Epithelial cell of proximal tubule (primary cell): ENCODE measurements around the gene UNC5A. TPM values are rescaled to one million over a fixed set of nuclear protein-coding genes. Genes with fewer than 3 reads are reported as not detected.

Source experiments
- DNase-seq: peaks from one replicate; pipeline ENCODE4 v3.0.0-alpha.2; 2011; ENCODE audit warnings: low read depth
- H3K4me3 ChIP-seq: 2 replicates; pipeline ENCODE4 v1.5.1; 2011; ENCODE audit warnings: low read depth, mild to moderate bottlenecking, low read length
- total RNA-seq: library from RNA; depleted of rRNA; stranded (reverse); fragments of >200 nt; gene quantifications from 2 replicates; pipeline ENCODE4 v1.2.3, GENCODE V29; 2015
- TF ChIP-seq, protein P1 (sequence below): conservative IDR thresholded peaks from 2 replicates; pipeline ENCODE4 v1.5.1; 2012; ENCODE audit warnings: low read depth, mild to moderate bottlenecking, low read length

UNC5A gene
- total RNA-seq, 1 donor from 2014 or later, result 1.2 TPM

DNA sequence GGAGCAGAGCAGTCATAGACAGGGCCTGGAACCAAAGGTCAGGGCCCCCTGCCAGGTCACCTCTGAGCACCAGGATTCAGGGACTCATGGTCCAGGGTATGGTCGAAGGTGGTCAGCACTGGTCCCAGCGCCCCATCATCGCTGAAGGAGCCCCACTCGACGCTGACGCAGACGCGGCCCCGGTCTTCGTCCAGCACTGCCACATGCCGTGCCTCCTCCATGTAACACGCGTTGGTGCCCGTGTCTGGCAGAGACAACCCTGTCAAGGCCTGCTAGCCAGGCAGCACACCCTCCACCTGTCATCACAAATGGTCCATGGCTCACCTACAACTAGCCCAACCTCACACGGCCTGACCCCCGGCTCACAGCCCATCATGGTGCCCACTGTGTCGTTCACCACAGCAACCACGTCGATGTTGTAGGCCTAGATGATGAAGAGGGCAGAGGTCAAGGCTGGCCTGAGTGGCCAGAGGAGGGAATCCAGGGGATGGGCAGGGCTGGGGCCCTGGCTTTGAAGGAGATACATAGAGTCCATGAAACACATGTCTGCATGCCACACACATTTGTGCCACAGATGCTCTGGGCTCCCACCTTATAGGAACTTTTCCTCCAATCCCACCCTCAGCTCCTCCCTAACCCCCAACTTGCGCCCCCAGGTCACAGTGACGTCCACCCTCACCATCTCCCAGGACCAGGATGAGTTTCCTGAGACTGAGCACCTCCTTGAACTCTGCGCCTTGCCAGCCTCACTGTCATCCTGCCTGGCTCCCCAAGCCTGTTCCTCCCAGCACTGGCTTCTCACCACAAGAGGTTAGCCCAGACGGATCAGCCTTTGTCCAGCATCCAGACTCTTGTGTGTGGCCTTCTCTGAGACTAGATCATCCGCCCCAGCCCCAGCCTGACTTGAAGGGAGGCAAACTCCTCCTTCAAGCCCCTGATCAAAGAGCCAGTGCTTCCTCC lies 79.2 kb downstream of the UNC5A start:
- no peak for DNase-seq
- TF ChIP-seq, protein P1, sequence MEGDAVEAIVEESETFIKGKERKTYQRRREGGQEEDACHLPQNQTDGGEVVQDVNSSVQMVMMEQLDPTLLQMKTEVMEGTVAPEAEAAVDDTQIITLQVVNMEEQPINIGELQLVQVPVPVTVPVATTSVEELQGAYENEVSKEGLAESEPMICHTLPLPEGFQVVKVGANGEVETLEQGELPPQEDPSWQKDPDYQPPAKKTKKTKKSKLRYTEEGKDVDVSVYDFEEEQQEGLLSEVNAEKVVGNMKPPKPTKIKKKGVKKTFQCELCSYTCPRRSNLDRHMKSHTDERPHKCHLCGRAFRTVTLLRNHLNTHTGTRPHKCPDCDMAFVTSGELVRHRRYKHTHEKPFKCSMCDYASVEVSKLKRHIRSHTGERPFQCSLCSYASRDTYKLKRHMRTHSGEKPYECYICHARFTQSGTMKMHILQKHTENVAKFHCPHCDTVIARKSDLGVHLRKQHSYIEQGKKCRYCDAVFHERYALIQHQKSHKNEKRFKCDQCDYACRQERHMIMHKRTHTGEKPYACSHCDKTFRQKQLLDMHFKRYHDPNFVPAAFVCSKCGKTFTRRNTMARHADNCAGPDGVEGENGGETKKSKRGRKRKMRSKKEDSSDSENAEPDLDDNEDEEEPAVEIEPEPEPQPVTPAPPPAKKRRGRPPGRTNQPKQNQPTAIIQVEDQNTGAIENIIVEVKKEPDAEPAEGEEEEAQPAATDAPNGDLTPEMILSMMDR, result no peak
- H3K4me3 ChIP-seq, result no peak overlapping the region

DNA sequence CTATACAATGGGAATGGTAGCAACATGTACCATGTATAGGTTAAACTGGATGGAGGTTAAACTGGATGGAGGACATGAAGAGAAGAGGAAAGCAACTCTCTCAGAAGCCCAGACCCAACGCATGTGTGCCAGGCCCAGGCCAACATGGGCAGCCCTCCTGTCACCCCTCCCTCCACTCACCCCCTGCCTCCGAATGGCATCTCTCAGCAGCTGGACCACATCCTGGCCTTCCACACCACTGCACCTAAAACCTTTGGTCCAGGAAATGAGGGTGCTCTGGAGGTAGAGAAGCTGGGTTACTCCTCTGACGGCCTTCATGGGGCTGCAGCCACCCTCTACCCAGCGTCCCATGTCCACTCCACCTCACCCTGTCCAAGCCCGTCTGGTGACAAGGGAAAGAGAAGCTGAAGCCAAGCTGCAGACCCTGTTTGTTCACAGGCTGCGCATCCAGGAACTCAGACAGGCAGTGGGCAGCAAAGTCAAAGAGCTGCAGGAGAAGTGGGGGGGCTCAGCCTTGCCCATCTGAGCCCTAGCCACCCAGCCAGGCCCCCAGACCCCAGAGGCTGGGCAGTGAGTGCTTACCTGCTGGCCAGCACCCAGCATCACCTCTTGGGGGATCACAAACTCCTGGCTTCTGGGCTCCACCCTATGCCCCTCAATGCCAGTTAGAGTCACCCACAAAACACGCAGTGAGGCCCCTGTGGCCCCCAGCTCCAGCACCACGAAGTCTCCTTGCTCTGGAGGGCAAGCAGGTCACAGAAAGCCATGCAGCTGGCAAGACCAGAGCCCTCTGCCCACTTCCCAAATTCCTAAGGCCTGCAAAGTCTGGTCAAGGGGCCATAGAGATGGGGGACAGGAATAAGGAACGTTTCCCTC lies 80.3 kb downstream of the UNC5A start:
- no peak overlapping the region for H3K4me3 ChIP-seq
- no peak for DNase-seq
- TF ChIP-seq, protein P1, result no peak

DNA sequence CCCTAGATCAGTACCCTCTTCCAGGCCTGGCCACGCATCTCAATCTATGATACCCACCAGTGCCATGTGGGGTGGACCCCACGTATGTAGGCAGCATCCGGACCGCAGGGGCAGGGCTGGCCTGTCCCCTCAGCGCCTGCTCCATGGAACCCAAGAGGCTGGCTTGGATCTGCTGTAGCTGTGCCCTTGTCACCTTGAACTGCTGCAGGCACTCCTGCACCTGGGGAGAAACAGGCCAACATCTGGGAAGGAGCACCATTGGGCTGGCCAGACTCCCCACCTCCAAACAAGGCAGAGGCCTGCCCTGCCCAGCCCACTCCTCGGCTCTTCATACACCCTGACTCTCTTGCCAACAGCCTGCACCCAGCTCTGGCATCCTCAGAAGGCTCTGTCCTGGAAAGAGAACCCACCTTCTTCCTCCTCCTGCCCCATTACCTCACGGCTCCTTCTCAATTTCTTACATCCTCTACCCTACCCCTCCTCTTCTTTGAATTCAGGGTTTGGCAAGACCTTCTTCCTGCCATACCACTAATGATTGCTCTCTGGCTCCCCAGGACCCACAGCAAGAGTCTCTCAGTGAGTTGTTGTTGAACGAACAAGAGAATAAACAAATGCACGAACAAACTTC lies 81.1 kb downstream of the UNC5A start:
- TF ChIP-seq, protein P1, result no peak
- no peak overlapping the region for H3K4me3 ChIP-seq
- DNase-seq, result no peak

DNA sequence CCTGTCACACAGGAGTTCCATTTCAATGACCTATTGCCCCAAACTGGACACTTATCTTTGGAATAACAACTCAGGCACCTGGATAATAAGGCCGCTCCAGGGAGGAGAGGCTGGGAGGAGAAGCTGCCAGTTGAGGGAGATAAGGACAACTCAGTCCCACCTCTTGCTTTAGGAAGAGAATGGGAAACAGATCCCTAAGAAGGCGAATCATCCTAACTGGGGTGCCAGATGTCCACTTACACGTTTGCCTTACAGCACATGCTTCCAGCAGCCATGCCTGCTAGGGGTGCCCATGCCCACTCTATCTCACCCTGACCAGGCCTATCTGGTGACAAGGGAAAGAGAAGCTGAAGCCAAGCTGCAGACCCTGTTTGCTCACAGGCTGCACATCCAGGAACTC lies 82.3 kb downstream of the UNC5A start:
- DNase-seq, result no peak
- TF ChIP-seq, protein P1, result no peak
- H3K4me3 ChIP-seq, result no peak overlapping the region

DNA sequence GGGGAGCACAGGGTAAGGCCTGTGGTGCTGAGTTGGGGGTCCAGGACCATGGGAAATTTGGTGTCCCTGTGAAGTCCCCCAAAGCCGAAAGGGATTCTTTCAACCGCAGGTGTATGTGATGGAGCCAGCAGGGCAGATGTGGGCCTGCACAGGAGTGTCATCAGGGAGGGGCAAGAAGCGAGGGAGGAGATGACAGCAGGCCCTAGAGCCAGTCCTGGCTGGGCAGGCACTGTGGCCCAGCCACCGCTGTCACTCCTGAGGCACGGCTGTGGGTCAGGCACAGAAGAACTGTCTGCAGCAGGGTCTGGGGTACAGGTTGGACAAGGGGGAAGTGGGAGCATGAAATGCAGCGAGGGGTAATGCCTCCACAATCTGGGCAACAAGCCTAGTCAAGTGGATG lies 83.9 kb downstream of the UNC5A start:
- H3K4me3 ChIP-seq, result no peak overlapping the region
- TF ChIP-seq, protein P1, result no peak
- no peak for DNase-seq

DNA sequence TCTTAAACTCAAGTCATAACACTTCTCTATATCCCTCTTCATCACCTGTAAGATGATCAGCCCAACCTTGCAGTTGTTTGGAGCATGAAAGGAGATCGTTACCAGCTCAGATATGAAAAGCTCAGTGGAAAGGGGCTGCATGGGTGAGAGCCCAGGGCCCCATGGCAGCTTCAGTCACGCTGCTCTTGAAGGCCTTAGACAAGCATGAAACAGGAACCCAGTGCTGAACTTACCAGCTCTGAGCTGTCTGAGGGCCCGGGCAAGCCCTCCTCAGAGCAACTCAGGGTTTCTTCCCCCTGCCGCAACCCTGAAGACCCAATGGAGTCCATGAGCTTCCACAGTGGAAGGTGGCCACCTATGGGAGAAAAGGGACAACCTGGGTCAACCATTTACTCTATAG lies 85.5 kb downstream of the UNC5A start:
- no peak overlapping the region for H3K4me3 ChIP-seq

More for the DNA sequence above, 85.5 kb downstream of the UNC5A start:
- TF ChIP-seq, protein P1, result no peak
- no peak for DNase-seq
